GM23338 (cell line): ENCODE results near the gene OR56A4. TPM values are rescaled to one million over a fixed set of nuclear protein-coding genes. Genes with fewer than 3 reads are reported as not detected.

Source experiments
- ATAC-seq: fragments of 200-7000 bp; cut with Tn5 transposase; 3 replicates; pipeline ENCODE4 v1.9.1; 2020
- DNase-seq: peaks from one replicate; pipeline ENCODE4 v3.0.0-alpha.2; 2015; ENCODE audit warnings: low spot score
- H2AFZ ChIP-seq: fragments of 200-600 bp; sonication (generic); 2 replicates; pipeline ENCODE4 v1.8.0; 2016; ENCODE audit warnings: antibody characterized with exemption, mild to moderate bottlenecking, moderate library complexity
- H3F3A ChIP-seq: fragments of 200-600 bp; sonication (generic); replicated peaks from 2 replicates; pipeline ENCODE4 v1.8.0; 2017; ENCODE audit warnings: antibody characterized with exemption, mixed run types, low read depth
- H3K27ac ChIP-seq: fragments of 200-600 bp; sonication (generic); 2 replicates; pipeline ENCODE4 v1.6.1; 2016; ENCODE audit warnings: low read depth
- H3K27me3 ChIP-seq: fragments of 200-600 bp; sonication (generic); 2 replicates; pipeline ENCODE4 v1.8.0; 2016; ENCODE audit warnings: mild to moderate bottlenecking, mixed run types, moderate library complexity; ENCODE audit not compliant: insufficient read depth
- H3K36me3 ChIP-seq: fragments of 200-600 bp; sonication (generic); 2 replicates; pipeline ENCODE4 v1.8.0; 2016; ENCODE audit warnings: mild to moderate bottlenecking; ENCODE audit not compliant: insufficient read depth
- H3K4me1 ChIP-seq: fragments of 200-600 bp; sonication (generic); 2 replicates; pipeline ENCODE4 v1.8.0; 2016; ENCODE audit warnings: mild to moderate bottlenecking, moderate library complexity; ENCODE audit not compliant: insufficient read depth
- H3K4me2 ChIP-seq: fragments of 200-600 bp; sonication (generic); 2 replicates; pipeline ENCODE4 v1.7.1; 2017; ENCODE audit warnings: mixed run types
- H3K4me3 ChIP-seq: fragments of 200-600 bp; sonication (generic); 2 replicates; pipeline ENCODE4 v1.6.1; 2016; ENCODE audit warnings: mixed run types
- H3K79me2 ChIP-seq: fragments of 200-600 bp; sonication (generic); replicated peaks from 2 replicates; pipeline ENCODE4 v1.8.0; 2017; ENCODE audit warnings: mild to moderate bottlenecking; ENCODE audit not compliant: insufficient read depth
- H3K9me2 ChIP-seq: fragments of 200-600 bp; sonication (generic); 2 replicates; pipeline ENCODE4 v1.8.0; 2017; ENCODE audit not compliant: insufficient read depth
- H4K20me1 ChIP-seq: fragments of 200-600 bp; sonication (generic); replicated peaks from 2 replicates; pipeline ENCODE4 v1.8.0; 2017; ENCODE audit warnings: mild to moderate bottlenecking; ENCODE audit not compliant: insufficient read depth
- H3K27ac Mint-ChIP-seq: 2 replicates; pipeline ENCODE4 v1.8.0; 2020; ENCODE audit warnings: inconsistent platforms, mild to moderate bottlenecking, moderate library complexity, mixed read lengths
- H3K27me3 Mint-ChIP-seq: 3 replicates; pipeline ENCODE4 v1.8.0; 2022; ENCODE audit warnings: low read depth, mild to moderate bottlenecking, moderate library complexity, mixed read lengths, inconsistent platforms; ENCODE audit not compliant: insufficient read depth, poor library complexity
- H3K36me3 Mint-ChIP-seq: 3 replicates; pipeline ENCODE4 v1.8.0; 2021; ENCODE audit warnings: low read depth, mild to moderate bottlenecking, inconsistent platforms, moderate library complexity, mixed read lengths
- H3K4me1 Mint-ChIP-seq: 3 replicates; pipeline ENCODE4 v1.8.0; 2020; ENCODE audit warnings: mild to moderate bottlenecking, inconsistent platforms, mixed read lengths
- H3K4me3 Mint-ChIP-seq: 3 replicates; pipeline ENCODE4 v1.8.0; 2021; ENCODE audit warnings: moderate library complexity, mild to moderate bottlenecking, inconsistent platforms, mixed read lengths
- H3K9me3 Mint-ChIP-seq: 3 replicates; pipeline ENCODE4 v1.8.0; 2020; ENCODE audit warnings: moderate library complexity, mild to moderate bottlenecking, inconsistent platforms, mixed read lengths
- CREB1 ChIP-seq: fragments of 250-450 bp; sonication (Bioruptor Pico); IDR thresholded peaks from 2 replicates; pipeline ENCODE4 v1.5.0; 2020; ENCODE audit warnings: low read depth, mild to moderate bottlenecking, moderate library complexity
- EZH2 ChIP-seq: fragments of 200-600 bp; sonication (generic); IDR thresholded peaks from one replicate; pipeline ENCODE4 v1.8.0; 2017; ENCODE audit warnings: antibody characterized with exemption, mild to moderate bottlenecking, low read depth; ENCODE audit not compliant: unreplicated experiment
- EZH2phosphoT487 ChIP-seq: fragments of 200-600 bp; sonication (generic); IDR thresholded peaks from one replicate; pipeline ENCODE4 v1.8.1; 2018; ENCODE audit warnings: antibody characterized with exemption; ENCODE audit not compliant: unreplicated experiment
- JUNB ChIP-seq: IDR thresholded peaks from one replicate; pipeline ENCODE4 v1.6.1; 2016; ENCODE audit warnings: antibody characterized with exemption; ENCODE audit not compliant: unreplicated experiment
- NANOG ChIP-seq: IDR thresholded peaks from 2 replicates; pipeline ENCODE4 v1.6.1; 2016; ENCODE audit warnings: antibody characterized with exemption, borderline replicate concordance
- POLR2AphosphoS5 ChIP-seq: IDR thresholded peaks from 2 replicates; pipeline ENCODE4 v1.6.1; 2016; ENCODE audit warnings: antibody characterized with exemption, low read depth
- STAT1 ChIP-seq: IDR thresholded peaks from one replicate; pipeline ENCODE4 v1.6.1; 2016; ENCODE audit warnings: antibody characterized with exemption; ENCODE audit not compliant: unreplicated experiment
- ZNF114 ChIP-seq: fragments of 250-450 bp; sonication (Bioruptor Pico); IDR thresholded peaks from 2 replicates; pipeline ENCODE4 v1.5.0; 2020; ENCODE audit warnings: mild to moderate bottlenecking, moderate library complexity
- ZNF331 ChIP-seq: fragments of 250-450 bp; sonication (Bioruptor Pico); IDR thresholded peaks from 2 replicates; pipeline ENCODE4 v1.5.0; 2020; ENCODE audit warnings: low read depth, mild to moderate bottlenecking, moderate library complexity
- polyA plus RNA-seq: library from polyadenylated mRNA; unstranded; fragments of >200 nt; fragmentation: Nextera tagmentation; extraction: Ambion mirVana; gene quantifications from 2 replicates; pipeline ENCODE4 v1.2.1, GENCODE V29; 2016
- total RNA-seq: library from RNA; depleted of rRNA; stranded (reverse); fragments of >200 nt; shearing (Covaris generic); gene quantifications from 2 replicates; pipeline ENCODE4 v1.2.3, GENCODE V29; 2014
- TF ChIP-seq, protein P1 (sequence below): IDR thresholded peaks from one replicate; pipeline ENCODE4 v1.6.1; 2018; ENCODE audit warnings: antibody characterized with exemption; ENCODE audit not compliant: unreplicated experiment
- TF ChIP-seq, protein P2 (sequence below): fragments of 250-450 bp; sonication (Bioruptor Pico); IDR thresholded peaks from 2 replicates; pipeline ENCODE4 v1.5.0; 2020; ENCODE audit warnings: mild to moderate bottlenecking, moderate library complexity
- TF ChIP-seq, protein P3 (sequence below): IDR thresholded peaks from 2 replicates; pipeline ENCODE4 v1.6.1; 2016; ENCODE audit warnings: antibody characterized with exemption
- TF ChIP-seq, protein P4 (sequence below), 2 experiments: fragments of 200-600 bp in 1 of 2; sonication (generic) in 1 of 2; conservative IDR thresholded peaks; 2 replicates each; pipeline versions ENCODE4 v1.5.1 to v1.6.1; 2016 to 2017; ENCODE audit warnings: antibody characterized with exemption in 2 of 2, low read depth in 2 of 2, mild to moderate bottlenecking in 2 of 2, moderate library complexity in 1 of 2

Gene OR56A4
- total and polyA plus RNA-seq, 2 experiments from 2014 or later, result 0.10 to 0.23 TPM

DNA sequence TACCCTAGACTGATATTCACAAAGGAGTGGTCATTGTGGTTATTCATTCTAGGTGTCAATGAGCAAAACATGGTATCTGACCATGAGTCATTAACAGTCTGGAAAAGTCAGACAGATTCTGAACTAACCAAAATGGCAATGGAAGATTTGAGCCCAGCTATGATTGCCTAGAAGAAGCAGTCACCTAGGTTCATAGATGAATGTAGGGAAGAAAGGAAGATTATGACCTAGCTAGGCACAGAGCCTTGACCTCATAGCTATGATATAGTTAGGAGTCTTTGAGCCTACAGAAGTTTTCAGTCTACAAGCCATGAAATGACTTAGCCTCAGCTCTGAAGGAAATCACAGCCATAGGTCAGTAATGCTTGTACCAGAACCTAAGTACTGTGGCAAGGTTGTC is 351 bp downstream of the OR56A4 start:
- Mint-ChIP-seq H3K4me1 (no peaks in the 10 kb centered on the region), H3K36me3 (no peaks in the 10 kb centered on the region), H3K27ac (no peak overlapping the region), H3K9me3 (no peaks in the 10 kb centered on the region), H3K4me3 (no peak overlapping the region), H3K27me3 (no peaks in the 10 kb centered on the region)
- no peak for ATAC-seq
- Histone ChIP-seq H3K79me2 (no peaks in the 10 kb centered on the region), H4K20me1 (no peaks in the 10 kb centered on the region), H2AFZ (no peak overlapping the region), H3K36me3 (no peaks in the 10 kb centered on the region), H3K4me2 (no peak overlapping the region), H3K27ac (no peak overlapping the region), H3K27me3 (no peaks in the 10 kb centered on the region), H3K4me3 (no peak overlapping the region), H3K4me1 (no peaks in the 10 kb centered on the region), H3K9me2 (no peaks in the 10 kb centered on the region), H3F3A (no peaks in the 10 kb centered on the region)
- DNase-seq, result no peak
- TF ChIP-seq ZNF114, result no peak
- TF ChIP-seq EZH2, result no peak
- TF ChIP-seq POLR2AphosphoS5, result no peak
- TF ChIP-seq NANOG, result no peak
- no peak for TF ChIP-seq STAT1
- TF ChIP-seq CREB1 (CRISPR knock-in tag), result no peak
- TF ChIP-seq JUNB, result no peak
- TF ChIP-seq, protein P1, sequence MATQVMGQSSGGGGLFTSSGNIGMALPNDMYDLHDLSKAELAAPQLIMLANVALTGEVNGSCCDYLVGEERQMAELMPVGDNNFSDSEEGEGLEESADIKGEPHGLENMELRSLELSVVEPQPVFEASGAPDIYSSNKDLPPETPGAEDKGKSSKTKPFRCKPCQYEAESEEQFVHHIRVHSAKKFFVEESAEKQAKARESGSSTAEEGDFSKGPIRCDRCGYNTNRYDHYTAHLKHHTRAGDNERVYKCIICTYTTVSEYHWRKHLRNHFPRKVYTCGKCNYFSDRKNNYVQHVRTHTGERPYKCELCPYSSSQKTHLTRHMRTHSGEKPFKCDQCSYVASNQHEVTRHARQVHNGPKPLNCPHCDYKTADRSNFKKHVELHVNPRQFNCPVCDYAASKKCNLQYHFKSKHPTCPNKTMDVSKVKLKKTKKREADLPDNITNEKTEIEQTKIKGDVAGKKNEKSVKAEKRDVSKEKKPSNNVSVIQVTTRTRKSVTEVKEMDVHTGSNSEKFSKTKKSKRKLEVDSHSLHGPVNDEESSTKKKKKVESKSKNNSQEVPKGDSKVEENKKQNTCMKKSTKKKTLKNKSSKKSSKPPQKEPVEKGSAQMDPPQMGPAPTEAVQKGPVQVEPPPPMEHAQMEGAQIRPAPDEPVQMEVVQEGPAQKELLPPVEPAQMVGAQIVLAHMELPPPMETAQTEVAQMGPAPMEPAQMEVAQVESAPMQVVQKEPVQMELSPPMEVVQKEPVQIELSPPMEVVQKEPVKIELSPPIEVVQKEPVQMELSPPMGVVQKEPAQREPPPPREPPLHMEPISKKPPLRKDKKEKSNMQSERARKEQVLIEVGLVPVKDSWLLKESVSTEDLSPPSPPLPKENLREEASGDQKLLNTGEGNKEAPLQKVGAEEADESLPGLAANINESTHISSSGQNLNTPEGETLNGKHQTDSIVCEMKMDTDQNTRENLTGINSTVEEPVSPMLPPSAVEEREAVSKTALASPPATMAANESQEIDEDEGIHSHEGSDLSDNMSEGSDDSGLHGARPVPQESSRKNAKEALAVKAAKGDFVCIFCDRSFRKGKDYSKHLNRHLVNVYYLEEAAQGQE, result no peak
- TF ChIP-seq, protein P2, sequence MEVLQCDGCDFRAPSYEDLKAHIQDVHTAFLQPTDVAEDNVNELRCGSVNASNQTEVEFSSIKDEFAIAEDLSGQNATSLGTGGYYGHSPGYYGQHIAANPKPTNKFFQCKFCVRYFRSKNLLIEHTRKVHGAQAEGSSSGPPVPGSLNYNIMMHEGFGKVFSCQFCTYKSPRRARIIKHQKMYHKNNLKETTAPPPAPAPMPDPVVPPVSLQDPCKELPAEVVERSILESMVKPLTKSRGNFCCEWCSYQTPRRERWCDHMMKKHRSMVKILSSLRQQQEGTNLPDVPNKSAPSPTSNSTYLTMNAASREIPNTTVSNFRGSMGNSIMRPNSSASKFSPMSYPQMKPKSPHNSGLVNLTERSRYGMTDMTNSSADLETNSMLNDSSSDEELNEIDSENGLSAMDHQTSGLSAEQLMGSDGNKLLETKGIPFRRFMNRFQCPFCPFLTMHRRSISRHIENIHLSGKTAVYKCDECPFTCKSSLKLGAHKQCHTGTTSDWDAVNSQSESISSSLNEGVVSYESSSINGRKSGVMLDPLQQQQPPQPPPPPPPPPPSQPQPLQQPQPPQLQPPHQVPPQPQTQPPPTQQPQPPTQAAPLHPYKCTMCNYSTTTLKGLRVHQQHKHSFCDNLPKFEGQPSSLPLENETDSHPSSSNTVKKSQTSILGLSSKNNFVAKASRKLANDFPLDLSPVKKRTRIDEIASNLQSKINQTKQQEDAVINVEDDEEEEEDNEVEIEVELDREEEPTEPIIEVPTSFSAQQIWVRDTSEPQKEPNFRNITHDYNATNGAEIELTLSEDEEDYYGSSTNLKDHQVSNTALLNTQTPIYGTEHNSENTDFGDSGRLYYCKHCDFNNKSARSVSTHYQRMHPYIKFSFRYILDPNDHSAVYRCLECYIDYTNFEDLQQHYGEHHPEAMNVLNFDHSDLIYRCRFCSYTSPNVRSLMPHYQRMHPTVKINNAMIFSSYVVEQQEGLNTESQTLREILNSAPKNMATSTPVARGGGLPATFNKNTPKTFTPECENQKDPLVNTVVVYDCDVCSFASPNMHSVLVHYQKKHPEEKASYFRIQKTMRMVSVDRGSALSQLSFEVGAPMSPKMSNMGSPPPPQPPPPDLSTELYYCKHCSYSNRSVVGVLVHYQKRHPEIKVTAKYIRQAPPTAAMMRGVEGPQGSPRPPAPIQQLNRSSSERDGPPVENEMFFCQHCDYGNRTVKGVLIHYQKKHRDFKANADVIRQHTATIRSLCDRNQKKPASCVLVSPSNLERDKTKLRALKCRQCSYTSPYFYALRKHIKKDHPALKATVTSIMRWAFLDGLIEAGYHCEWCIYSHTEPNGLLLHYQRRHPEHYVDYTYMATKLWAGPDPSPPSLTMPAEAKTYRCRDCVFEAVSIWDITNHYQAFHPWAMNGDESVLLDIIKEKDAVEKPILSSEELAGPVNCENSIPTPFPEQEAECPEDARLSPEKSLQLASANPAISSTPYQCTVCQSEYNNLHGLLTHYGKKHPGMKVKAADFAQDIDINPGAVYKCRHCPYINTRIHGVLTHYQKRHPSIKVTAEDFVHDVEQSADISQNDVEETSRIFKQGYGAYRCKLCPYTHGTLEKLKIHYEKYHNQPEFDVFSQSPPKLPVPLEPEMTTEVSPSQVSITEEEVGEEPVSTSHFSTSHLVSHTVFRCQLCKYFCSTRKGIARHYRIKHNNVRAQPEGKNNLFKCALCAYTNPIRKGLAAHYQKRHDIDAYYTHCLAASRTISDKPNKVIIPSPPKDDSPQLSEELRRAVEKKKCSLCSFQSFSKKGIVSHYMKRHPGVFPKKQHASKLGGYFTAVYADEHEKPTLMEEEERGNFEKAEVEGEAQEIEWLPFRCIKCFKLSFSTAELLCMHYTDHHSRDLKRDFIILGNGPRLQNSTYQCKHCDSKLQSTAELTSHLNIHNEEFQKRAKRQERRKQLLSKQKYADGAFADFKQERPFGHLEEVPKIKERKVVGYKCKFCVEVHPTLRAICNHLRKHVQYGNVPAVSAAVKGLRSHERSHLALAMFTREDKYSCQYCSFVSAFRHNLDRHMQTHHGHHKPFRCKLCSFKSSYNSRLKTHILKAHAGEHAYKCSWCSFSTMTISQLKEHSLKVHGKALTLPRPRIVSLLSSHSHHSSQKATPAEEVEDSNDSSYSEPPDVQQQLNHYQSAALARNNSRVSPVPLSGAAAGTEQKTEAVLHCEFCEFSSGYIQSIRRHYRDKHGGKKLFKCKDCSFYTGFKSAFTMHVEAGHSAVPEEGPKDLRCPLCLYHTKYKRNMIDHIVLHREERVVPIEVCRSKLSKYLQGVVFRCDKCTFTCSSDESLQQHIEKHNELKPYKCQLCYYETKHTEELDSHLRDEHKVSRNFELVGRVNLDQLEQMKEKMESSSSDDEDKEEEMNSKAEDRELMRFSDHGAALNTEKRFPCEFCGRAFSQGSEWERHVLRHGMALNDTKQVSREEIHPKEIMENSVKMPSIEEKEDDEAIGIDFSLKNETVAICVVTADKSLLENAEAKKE, result no peak
- TF ChIP-seq ZNF331 (CRISPR knock-in tag), result no peak
- TF ChIP-seq EZH2phosphoT487, result no peak
- TF ChIP-seq, protein P3, sequence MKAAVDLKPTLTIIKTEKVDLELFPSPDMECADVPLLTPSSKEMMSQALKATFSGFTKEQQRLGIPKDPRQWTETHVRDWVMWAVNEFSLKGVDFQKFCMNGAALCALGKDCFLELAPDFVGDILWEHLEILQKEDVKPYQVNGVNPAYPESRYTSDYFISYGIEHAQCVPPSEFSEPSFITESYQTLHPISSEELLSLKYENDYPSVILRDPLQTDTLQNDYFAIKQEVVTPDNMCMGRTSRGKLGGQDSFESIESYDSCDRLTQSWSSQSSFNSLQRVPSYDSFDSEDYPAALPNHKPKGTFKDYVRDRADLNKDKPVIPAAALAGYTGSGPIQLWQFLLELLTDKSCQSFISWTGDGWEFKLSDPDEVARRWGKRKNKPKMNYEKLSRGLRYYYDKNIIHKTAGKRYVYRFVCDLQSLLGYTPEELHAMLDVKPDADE, result no peak
- TF ChIP-seq, protein P4, sequence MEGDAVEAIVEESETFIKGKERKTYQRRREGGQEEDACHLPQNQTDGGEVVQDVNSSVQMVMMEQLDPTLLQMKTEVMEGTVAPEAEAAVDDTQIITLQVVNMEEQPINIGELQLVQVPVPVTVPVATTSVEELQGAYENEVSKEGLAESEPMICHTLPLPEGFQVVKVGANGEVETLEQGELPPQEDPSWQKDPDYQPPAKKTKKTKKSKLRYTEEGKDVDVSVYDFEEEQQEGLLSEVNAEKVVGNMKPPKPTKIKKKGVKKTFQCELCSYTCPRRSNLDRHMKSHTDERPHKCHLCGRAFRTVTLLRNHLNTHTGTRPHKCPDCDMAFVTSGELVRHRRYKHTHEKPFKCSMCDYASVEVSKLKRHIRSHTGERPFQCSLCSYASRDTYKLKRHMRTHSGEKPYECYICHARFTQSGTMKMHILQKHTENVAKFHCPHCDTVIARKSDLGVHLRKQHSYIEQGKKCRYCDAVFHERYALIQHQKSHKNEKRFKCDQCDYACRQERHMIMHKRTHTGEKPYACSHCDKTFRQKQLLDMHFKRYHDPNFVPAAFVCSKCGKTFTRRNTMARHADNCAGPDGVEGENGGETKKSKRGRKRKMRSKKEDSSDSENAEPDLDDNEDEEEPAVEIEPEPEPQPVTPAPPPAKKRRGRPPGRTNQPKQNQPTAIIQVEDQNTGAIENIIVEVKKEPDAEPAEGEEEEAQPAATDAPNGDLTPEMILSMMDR (conservative IDR thresholded peaks at IDR 0.05; ENCODE audit: low read depth in 2 of 2), result no peak
